HG02884 (cell line): ENCODE measurements around the gene TMCC2.
"Not testable (repeated sequence)": the region's sequence is repeated elsewhere in the genome, so short reads cannot be mapped to it uniquely, and the experiment has no call there.

Experiments
- ATAC-seq: cut with Tn5 transposase; IDR thresholded peaks from one replicate; pipeline ENCODE4 v1.9.1; 2021; ENCODE audit warnings: mild to moderate bottlenecking, moderate library complexity; ENCODE audit not compliant: unreplicated experiment

Gene TMCC2, protein sequence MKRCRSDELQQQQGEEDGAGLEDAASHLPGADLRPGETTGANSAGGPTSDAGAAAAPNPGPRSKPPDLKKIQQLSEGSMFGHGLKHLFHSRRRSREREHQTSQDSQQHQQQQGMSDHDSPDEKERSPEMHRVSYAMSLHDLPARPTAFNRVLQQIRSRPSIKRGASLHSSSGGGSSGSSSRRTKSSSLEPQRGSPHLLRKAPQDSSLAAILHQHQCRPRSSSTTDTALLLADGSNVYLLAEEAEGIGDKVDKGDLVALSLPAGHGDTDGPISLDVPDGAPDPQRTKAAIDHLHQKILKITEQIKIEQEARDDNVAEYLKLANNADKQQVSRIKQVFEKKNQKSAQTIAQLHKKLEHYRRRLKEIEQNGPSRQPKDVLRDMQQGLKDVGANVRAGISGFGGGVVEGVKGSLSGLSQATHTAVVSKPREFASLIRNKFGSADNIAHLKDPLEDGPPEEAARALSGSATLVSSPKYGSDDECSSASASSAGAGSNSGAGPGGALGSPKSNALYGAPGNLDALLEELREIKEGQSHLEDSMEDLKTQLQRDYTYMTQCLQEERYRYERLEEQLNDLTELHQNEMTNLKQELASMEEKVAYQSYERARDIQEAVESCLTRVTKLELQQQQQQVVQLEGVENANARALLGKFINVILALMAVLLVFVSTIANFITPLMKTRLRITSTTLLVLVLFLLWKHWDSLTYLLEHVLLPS

DNA sequence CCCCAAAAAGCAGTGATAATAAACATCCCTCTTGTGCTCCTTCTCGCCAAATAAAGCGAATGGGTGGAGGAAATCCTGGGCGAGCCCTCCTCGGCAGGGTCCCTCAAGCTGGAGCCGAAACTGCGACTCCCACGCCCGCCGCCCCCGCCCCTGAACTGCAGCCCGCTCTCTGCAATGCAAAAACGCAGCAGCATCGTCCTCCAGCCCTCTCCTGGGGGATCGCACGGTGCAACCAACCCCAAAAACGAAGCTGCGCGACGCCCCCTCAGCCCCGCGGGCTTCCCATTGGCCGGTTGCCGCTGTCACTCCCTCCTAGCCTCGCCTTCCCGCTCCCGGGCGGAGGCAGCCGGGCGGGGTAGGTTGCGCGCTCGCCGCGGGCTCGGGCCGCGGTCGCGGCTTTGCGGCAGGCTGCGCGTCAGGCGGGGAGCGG lies at the start of gene TMCC2:
TSS of gene TMCC2 (plus strand) at position 363 of the 430 bp plus-strand sequence. CDS start 619 bp downstream, outside the sequence.
- ATAC-seq = peak; percentile 90

DNA sequence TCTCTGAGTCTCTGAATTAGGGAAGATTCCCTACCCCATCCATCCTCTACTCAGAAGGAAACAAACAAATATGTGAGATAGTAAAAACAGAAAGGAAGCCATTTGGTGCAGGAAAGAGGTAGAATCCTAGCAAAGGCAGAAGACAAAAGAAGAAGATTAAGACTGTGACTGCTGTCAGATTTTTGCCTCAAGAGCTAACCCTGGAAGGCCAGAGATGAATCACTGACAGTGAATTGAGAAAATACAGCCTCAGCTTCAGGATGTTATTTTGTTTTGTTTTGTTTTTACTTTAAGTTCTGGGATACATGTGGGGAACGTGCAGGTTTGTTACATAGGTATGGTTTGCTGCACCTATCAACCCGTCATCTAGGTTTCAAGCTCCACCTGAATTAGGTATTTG lies 47.9 kb upstream of the TMCC2 start:
- ATAC-seq = no peak

DNA sequence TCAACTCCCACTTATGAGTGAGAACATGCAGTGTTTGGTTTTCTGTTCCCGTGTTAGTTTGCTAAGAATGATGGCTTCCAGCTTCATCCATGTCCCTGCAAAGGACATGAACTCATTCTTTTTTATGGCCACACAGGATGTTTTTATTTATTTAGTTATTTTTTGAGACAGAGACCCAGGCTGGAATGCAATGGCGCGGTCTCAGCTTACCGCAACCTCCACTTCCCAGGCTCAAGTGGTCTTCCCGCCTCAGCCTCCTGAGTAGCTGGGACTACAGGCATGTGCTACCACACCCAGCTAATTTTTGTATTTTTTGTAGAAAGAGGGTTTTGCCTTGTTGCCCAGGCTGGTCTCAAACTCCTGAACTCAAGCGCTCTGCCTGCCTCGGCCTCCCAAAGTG lies 47.4 kb upstream of the TMCC2 start:
- not testable (repeated sequence) for ATAC-seq

DNA sequence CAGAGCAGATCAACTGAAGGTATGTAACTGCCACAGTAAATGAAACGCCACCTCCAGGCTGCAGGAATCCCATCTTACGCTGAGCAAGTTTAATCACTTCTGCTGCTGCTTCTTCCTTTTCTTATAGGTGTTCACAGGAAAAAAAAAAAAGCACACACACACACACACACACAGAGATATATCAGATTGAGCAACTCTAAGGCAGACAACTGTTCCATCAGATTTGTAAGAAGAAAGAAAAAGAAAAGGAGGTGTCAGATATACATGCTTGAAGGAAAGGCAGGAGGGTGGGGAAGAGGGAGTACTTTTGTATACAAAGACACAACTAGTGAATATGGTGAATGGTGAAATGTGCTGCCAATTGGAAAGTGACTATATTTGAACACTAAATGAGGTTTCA lies 44.8 kb upstream of the TMCC2 start:
- ATAC-seq = no peak

DNA sequence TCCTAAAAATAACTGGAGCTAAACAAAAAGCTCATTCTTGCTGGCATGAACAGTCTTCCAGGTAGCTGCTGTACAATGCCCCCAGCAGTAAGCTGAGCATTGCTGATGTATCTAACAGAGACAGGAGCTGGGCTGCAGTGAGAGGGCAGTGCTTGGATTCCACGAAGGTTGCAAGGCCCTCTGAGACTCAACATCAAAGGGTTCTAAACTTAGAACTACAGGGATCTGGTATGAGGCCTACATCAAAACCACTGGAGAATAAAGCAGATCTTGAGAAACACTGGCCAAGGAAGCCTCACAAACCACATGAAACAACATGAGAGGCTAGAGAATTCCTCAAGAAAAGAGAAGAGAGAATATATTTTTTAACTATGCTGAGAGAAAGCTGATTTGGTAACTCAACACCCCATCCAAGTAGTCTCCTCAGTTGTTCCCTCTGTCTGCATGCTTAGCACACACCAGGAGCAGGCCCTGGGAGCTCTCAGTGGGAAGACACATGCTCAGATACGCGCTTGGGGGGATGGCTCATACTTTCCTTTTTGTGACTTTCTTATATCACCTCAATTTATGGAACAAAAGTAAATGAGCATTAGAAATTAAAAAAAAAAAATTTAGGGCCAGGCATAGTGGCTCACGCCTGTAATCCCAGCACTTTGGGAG lies 43.9 kb upstream of the TMCC2 start:
- no peak for ATAC-seq

DNA sequence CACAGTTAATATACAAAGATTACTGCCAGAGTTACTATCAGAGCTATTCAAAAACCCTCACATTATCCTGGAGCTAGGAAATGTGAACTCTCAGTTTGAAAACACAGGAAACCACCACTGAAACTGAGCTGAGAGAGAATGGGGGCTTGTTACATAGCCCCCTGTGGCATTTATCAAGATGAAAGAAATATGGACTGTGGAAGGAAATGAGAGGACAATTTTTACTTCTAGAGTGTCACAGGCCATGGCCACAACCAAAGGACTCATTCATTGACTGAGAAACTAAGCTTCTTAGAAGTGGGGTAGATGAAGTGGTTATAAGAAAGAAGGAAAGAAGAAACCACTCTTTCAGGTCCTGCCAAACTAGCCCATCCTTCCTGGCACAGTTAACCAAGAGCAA lies 41.6 kb upstream of the TMCC2 start:
- ATAC-seq = no peak

DNA sequence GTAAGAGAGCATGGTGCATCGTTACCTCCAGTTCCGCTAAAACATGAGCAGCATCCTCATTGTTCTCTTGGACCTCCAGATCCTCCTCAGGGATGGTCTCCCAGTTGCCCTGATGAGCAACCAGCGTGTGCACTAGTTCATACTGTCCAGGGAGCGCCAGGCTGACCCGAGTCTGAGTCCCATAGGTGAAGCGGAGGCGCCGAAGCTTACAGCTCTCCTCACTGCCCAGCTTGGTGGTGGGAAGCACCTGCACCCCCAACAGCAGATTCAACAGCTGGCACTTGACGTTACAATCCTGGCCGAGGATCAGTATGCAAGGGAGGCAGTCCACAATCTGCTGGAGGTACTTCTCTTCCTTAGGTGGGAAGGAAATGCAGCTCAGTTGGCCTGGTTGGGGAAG lies 40.3 kb upstream of the TMCC2 start:
- no peak for ATAC-seq

DNA sequence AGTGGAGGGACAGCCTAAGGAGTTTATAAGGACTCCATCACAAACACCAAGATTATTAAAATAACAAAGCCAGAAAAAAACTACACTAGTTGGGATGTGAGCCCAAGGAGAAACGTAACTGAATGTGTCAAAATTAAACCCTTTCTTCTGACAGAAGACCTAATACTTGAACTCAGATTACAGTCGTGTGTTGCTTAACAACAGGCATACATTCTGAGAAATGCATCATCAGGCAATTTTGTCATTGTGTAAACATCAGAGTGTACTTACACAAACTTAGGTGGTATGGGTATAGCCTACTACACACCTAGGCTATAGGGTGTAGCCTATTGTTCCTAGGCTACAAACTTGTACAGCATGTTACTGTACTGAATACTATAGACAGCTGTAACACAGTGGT lies 39.6 kb upstream of the TMCC2 start:
- ATAC-seq = no peak

DNA sequence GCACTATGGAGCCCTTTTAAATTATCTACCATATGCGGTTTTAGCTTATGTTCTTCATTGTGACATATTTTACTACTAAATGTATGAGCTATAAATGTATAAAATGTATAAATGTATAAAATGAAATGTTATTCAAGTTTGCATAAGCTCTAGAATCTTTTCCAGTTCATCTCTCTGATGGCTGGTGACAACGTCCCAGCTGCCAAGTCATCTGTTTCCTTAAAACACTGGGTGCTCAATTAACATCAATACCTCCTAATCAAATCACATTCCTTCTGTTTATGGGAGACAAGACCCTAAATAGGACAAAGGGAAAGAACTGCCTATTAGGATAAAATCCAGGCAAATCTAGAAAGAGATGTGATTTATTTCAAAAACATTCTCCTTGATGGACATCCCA lies 39.1 kb upstream of the TMCC2 start:
- no peak for ATAC-seq

DNA sequence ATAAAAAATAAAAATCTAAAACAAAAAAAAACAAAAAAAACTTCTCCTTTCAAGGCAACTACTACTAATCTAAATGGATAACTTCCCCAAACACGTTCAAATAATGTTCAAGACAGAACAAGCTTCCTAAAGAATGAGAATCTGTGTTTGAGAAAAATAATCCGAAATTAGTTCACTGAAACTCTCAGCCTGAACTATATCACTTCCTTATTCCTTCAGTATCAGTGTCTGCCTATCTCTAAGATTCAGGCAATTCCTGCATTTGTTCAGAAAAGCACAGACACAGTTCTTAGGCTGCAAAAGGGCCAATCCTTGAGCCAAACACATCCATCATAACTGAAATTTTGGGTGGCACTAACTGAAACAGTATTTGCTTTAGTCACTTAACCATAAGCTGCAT lies 38.6 kb upstream of the TMCC2 start:
- no peak for ATAC-seq

DNA sequence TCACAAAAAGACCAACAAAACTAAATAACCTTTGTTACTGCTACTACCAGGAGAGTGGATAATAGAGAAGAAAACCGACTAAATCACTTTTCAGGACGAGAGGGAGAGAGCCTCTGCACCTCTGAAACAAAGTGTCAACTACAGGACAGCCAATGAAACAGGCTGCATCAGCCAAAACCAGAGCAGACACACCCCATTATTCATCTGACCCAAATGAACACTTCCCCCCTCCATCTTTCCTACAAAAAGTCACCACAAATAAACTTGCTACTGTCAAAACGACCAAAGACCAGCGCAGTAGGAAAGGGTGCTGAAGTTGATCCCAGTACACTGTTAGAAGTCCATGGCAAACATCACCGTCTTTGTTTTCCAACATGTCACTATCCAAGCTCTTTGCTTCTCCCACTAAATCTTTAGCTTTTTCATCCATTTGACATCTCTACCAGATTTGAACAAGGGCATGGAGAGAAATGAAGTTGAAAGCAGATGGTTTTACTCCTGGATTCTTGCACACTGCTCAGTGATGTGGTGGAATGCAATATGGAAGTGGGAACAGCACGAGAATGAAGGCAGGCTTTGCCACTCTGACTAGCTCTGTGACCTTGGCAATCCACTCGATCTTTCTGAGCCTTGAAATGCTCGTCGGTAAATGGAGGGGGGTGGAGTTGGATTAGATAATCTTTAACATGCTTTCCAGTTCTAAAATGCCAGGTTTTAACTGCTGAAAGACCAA lies 36.7 kb upstream of the TMCC2 start:
- ATAC-seq = no peak

DNA sequence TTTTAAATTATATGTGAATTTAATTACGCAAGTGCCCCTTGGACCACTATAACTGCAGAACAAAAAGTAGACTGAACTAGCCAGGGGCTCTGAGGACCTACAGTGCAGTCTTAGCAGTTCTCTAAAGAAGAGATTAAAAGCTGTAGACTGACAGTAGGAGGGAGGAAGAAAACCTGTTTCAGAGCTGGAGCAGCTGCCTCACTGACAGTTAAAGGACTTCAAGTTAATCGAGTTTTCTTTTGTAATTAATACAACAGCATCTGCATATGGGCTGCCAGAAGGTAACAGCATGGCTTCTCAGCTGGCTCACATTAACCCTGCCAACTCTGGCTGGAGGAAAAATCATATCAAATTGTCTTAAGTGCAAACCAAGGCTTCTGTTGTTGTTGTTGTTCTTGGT lies 36.1 kb upstream of the TMCC2 start:
- ATAC-seq = no peak

DNA sequence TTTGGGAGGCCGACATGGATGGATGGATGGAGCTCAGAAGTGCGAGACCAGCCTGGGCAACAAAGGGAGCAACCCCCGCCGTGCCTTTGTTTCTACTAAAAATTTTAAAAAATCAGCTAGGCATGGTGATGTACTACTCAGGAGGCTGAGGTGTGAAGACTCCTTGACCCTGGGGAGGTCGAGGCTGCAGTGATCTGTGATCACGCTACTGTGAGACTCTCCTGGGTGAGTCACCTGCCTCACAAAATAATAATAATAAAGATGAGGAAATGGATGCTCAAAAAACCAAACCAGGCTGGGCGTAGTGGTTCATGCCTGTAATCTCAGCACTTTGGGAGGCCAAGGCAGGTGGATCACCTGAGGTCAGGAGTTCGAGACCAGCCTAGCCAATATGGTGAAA lies 35.5 kb upstream of the TMCC2 start:
- ATAC-seq = no peak

DNA sequence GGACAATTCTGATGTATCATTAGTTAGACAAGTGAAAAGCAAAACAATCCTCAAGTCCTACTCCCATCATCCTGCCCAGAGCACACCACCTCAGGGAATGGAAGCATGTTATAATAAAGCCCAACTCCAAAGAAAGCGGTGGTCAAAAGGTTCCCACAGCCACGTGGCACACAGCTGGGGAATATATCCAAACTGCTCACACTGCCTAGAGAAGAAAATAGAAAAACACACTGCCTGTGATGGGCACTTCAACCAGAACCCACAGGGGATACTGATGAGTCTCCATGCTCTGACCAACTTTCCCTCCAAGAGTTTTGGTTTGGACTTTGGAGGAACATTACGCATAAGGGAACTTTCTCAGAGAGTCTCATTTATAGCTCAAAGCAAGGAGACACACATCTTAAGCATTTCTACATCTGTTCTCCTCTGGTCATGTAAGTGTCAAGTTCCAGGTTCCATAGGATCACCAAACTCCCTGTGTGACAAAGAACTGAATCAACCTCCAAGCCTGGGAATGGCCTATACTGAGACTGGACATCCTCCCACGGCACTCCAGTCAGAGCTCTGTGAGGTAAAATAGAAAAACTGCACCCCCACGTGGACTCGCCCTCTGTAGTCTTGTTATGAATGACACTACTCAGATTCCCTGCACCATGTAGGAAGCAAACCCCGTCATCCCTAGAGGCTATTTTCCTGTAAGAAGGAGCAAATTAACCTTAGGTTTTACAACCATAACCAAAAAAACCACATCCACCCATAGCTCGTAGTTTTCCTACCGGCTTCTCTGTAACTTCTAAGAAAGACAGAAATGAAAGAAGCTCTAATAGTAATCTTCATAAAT lies 28.4 kb upstream of the TMCC2 start:
- ATAC-seq = no peak

DNA sequence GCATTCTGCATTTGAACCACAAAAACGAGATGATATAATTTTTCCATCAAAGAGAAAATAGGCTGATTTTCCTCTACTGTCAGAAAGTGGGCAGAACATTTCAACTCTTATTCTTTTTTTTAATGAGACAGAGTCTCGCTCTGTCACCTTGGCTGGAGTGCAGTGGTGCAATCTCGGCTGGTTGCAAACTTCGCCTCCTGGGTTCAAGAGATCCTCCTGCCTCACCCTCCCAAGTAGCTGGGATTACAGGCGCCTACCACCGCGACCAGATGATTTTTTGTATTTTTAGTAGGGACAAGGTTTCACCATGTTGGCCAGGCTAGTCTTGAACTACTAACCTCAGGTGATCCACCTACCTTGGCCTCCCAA lies 27.8 kb upstream of the TMCC2 start:
- ATAC-seq = no peak

DNA sequence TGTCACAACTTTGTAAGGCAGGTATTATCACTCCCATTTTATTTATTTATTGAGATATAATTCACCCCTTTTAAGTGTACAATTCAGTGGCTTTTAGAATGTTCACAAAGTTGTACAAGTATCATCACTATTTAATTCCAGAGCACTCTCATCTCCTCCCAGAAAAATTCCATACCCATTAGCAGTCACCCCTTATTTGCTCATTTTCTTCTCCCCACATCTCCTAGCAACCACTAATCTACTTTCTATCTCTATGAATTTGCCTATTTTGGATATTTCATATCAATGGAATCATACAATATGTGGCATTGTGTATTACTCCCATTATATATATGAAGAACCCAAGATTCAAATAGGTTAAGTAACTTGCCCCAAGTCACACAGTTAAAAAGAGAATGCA lies 23.2 kb upstream of the TMCC2 start:
- ATAC-seq = no peak

DNA sequence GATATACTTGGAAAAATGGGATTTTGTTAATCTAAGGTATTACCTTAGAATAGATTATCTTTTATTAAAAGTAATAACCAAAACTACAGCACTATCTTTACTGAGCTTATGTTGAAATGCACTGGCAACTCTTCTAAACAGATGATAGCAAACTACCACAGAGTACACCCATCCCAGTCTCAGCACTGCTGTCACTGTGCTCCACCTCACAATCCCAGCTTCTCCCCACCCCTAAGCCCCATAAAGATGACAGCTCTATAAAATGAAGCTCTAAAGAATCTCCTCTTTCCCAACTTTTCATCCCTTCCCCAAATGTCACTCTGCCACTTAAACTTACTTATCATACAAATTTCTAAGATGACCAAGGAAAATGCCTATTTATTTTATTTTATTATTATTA lies 22.7 kb upstream of the TMCC2 start:
- ATAC-seq = no peak

DNA sequence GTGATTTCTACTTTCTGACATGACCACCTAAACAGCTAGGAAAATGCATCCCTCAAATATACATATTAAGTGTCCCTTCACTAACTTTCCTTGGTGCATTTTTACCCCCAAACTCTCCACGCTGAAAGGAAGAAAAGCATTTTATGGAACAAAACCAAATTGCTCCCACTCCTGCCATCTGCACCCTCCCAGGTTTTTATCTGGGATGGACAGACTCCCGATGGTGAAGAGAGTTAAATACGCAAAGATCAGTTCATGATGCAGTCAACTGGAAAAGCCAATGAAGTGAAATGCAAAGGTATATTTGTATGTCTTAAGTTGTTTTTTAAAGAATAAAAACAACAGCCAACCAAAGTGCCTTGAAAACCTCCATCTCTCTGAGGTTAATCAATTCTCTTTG lies 18.9 kb upstream of the TMCC2 start:
- ATAC-seq = no peak

DNA sequence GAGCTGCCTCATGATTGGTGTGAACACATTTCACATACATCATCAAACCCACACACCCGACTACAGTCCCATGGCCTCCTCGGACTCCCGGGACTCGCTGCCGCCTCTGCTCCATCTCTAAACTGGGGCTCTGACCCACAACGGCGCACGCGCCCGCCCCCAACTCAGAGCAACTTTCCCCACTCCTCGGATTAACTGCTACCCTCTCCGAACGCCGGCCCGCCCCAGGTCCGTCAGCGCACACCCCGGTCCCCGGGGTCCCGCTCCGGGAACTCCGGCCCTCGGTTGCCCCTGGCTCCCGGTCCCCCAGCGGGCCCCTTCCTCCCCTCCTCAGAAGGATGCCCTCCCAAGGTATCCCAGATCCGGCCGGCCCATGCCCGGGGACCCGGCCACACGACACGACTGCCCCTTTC lies 17.0 kb upstream of the TMCC2 start:
- ATAC-seq = no peak

DNA sequence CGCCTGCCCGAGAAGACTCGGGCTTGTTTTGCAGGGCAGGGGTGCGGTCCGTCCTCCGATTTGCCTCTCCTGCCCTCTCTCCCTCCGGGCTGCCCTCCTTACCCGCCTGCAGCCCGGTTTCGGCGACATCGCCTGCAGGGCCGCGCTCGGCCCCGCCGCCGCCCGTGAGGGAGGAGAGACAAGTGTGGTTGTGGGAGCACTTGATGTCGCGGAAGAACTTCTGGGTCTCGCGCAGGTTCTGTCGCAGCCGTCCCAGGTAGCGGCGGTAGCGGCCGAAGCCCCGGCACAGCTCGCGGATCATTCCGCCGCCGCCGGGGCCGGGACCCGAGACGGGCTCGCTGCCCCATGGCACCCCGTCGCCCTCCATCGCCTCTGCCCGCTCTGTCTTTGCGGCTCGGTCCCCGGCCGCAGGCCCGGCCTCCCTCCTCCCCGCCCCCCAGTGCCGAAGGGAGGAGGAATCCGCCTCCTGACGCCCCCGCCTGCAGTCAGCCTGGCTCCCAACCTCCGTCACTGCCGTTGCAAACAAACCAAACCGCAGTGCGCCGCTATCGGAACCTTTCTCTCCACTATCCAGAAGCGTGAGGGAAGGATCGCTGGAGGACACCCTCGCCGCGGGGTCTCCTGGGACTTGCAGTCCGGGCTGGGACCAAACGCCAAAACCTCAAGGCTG lies 16.4 kb upstream of the TMCC2 start, which contains the start of gene DSTYK:
TSS of gene DSTYK (minus strand) at position 534 of the 670 bp plus-strand sequence. CDS start at position 367, 167 bp downstream.
- peak; percentile 77 for ATAC-seq
